K562 (cell line): ENCODE data around the gene FUCA1. TPM values are rescaled to one million over a fixed set of nuclear protein-coding genes. Genes with fewer than 3 reads are reported as not detected.

ENCODE experiments used
- ATAC-seq: fragments of 200-7000 bp; cut with Tn5 transposase; 3 replicates; pipeline ENCODE4 v1.9.1; 2020; ENCODE audit warnings: moderate library complexity
- BruUV-seq: library from RNA; stranded (reverse); fragments of 400-500 nt; replicated peaks from 2 replicates; lab custom pipeline; 2021; lab: Mats Ljungman, UMichigan
- CTCF ChIA-PET: fragments of 300-600 bp; formaldehyde crosslinking; extraction: SDS; loops from one replicate; lab custom pipeline; 2021; ENCODE audit warnings: low intra/inter-chr PET ratio; lab: Yijun Ruan, JAX
- POLR2A ChIA-PET: fragments of 300-600, 350-650 bp; sonication (Branson Sonifier 250); formaldehyde crosslinking; extraction: SDS; loops from one replicate; lab custom pipeline; 2021; ENCODE audit warnings: antibody characterized with exemption, inconsistent platforms; lab: Yijun Ruan, JAX
- DNase-seq, 4 experiments: peaks; one replicate each; pipeline versions ENCODE4 v3.0.0 to v3.0.0-alpha.2; 2011 to 2018; ENCODE audit warnings: low spot score in 3 of 4, mixed read lengths in 3 of 4; ENCODE audit errors: extremely low read depth in 1 of 4
- FAIRE-seq: peaks from 2 replicates; lab custom pipeline; 2011; peaks lifted over from hg19 to GRCh38; lab: Jason Lieb, UNC
- H2AFZ ChIP-seq: 2 replicates; pipeline ENCODE4 v1.6.0; 2011; ENCODE audit warnings: low read depth, low read length, control low read depth, inconsistent platforms
- H3K27ac ChIP-seq: fragments of 200-600 bp; 3 replicates; pipeline ENCODE4 v1.8.0; 2011; ENCODE audit warnings: low read depth, mild to moderate bottlenecking, control low read depth, inconsistent platforms, low read length, moderate library complexity, mixed read lengths; ENCODE audit errors: extremely low read depth
- H3K27me3 ChIP-seq, 2 experiments: fragments of 300-600 bp in 1 of 2; 2 replicates in 1 of 2; 3 replicates in 1 of 2; pipeline versions ENCODE4 v1.6.0 to v1.8.0; 2011; ENCODE audit warnings: inconsistent platforms in 2 of 2, low read length in 2 of 2, mild to moderate bottlenecking in 1 of 2, mixed read lengths in 1 of 2, moderate library complexity in 1 of 2; ENCODE audit not compliant: control insufficient read depth in 2 of 2, insufficient read depth in 2 of 2
- H3K36me3 ChIP-seq: fragments of 300-600 bp; 3 replicates; pipeline ENCODE4 v1.8.0; 2011; ENCODE audit warnings: mild to moderate bottlenecking, low read length, inconsistent platforms; ENCODE audit not compliant: control insufficient read depth, insufficient read depth
- H3K4me1 ChIP-seq, 2 experiments: fragments of 200-600 bp in 1 of 2; replicated peaks in 1 of 2; 2 replicates in 1 of 2; 3 replicates in 1 of 2; pipeline versions ENCODE4 v1.5.1 to v1.8.0; 2011; ENCODE audit warnings: inconsistent platforms in 2 of 2, low read length in 2 of 2, mild to moderate bottlenecking in 1 of 2, mixed read lengths in 1 of 2, moderate library complexity in 1 of 2; ENCODE audit not compliant: control insufficient read depth in 2 of 2, insufficient read depth in 2 of 2
- H3K4me2 ChIP-seq: 2 replicates; pipeline ENCODE4 v1.6.1; 2011; ENCODE audit warnings: low read length, control low read depth, inconsistent platforms, mixed read lengths; ENCODE audit not compliant: insufficient read depth
- H3K4me3 ChIP-seq: fragments of 200-600 bp; sonication (generic), shearing (Covaris generic); 2 replicates; pipeline ENCODE4 v1.5.1; 2016; ENCODE audit warnings: control low read depth, inconsistent platforms
- H3K79me2 ChIP-seq: fragments of 200-600 bp; 3 replicates; pipeline ENCODE4 v1.8.0; 2011; ENCODE audit warnings: low read length, inconsistent platforms; ENCODE audit not compliant: control insufficient read depth, insufficient read depth
- H3K9ac ChIP-seq, 2 experiments: 2 replicates each; pipeline versions ENCODE4 v1.6.0 to v1.6.1; 2011; ENCODE audit warnings: low read depth in 2 of 2, low read length in 2 of 2, control low read depth in 1 of 2, inconsistent platforms in 1 of 2, mild to moderate bottlenecking in 1 of 2, mixed read lengths in 1 of 2; ENCODE audit not compliant: insufficient read depth in 1 of 2
- H3K9me1 ChIP-seq: one replicate; pipeline ENCODE4 v1.6.0; 2011; ENCODE audit warnings: inconsistent platforms, mild to moderate bottlenecking, low read length, moderate library complexity; ENCODE audit not compliant: control insufficient read depth, insufficient read depth
- H3K9me3 ChIP-seq: replicated peaks from 2 replicates; pipeline ENCODE4 v1.5.1; 2011; ENCODE audit warnings: low read depth, low read length, inconsistent platforms; ENCODE audit not compliant: control insufficient read depth, insufficient read depth
- H4K20me1 ChIP-seq: replicated peaks from 2 replicates; pipeline ENCODE4 v1.6.1; 2011; ENCODE audit warnings: low read length, inconsistent platforms, mixed read lengths; ENCODE audit not compliant: control insufficient read depth, insufficient read depth
- ARID3B ChIP-seq: fragments of 250-450 bp; sonication (Bioruptor Pico); IDR thresholded peaks from 2 replicates; pipeline ENCODE4 v1.4.0; 2020; ENCODE audit warnings: borderline replicate concordance
- CXXC5 ChIP-seq: fragments of 250-450 bp; sonication (Bioruptor Pico); IDR thresholded peaks from 2 replicates; pipeline ENCODE4 v1.8.0; 2022; ENCODE audit warnings: inconsistent platforms, mild to moderate bottlenecking, moderate library complexity
- DPF2 ChIP-seq: fragments of 450-650 bp; IDR thresholded peaks from 2 replicates; pipeline ENCODE4 v1.6.1; 2016
- FOXJ3 ChIP-seq: sonication (generic); formaldehyde crosslinking; IDR thresholded peaks from 2 replicates; pipeline ENCODE4 v1.4.0; 2020; ENCODE audit warnings: mild to moderate bottlenecking, missing genetic modification reagents
- HDAC3 ChIP-seq: fragments of 450-650 bp; IDR thresholded peaks from 2 replicates; pipeline ENCODE4 v1.6.1; 2018; ENCODE audit warnings: borderline replicate concordance, mild to moderate bottlenecking, moderate library complexity; ENCODE audit not compliant: partially characterized antibody
- MYNN ChIP-seq, 2 experiments: sonication (generic); formaldehyde crosslinking in 1 of 2; IDR thresholded peaks; 2 replicates each; pipeline versions ENCODE4 v1.5.0 to v1.6.1; 2016 to 2020; ENCODE audit warnings: antibody characterized with exemption in 1 of 2, missing genetic modification reagents in 1 of 2
- NEUROD1 ChIP-seq: fragments of 150-350 bp; IDR thresholded peaks from 2 replicates; pipeline ENCODE4 v1.6.1; 2014; ENCODE audit warnings: borderline replicate concordance, low read length, low read depth; ENCODE audit not compliant: partially characterized antibody
- NR2C1 ChIP-seq, 2 experiments: fragments of 450-650 bp; IDR thresholded peaks; 2 replicates each; pipeline ENCODE4 v1.6.1; 2017; ENCODE audit warnings: mild to moderate bottlenecking in 2 of 2, antibody characterized with exemption in 1 of 2, inconsistent platforms in 1 of 2, missing compliant biosample characterization in 1 of 2, missing genetic modification characterization in 1 of 2
- PHF8 ChIP-seq: fragments of 200-600 bp; sonication (generic); IDR thresholded peaks from 2 replicates; pipeline ENCODE4 v1.6.1; 2012; ENCODE audit warnings: mixed run types, mild to moderate bottlenecking, inconsistent platforms, low read length, moderate library complexity, borderline replicate concordance
- PRMT5 ChIP-seq: sonication (generic); formaldehyde crosslinking; IDR thresholded peaks from 2 replicates; pipeline ENCODE4 v1.5.0; 2020; ENCODE audit warnings: missing genetic modification reagents
- RFX7 ChIP-seq: fragments of 250-450 bp; sonication (Bioruptor Pico); IDR thresholded peaks from 2 replicates; pipeline ENCODE4 v1.5.1; 2021; ENCODE audit warnings: mild to moderate bottlenecking
- SIN3A ChIP-seq, 2 experiments: fragments of 150-350 bp in 1 of 2; IDR thresholded peaks; 2 replicates each; pipeline ENCODE4 v1.6.1; 2011 to 2016; ENCODE audit warnings: borderline replicate concordance in 2 of 2, low read depth in 2 of 2, low read length in 2 of 2, mild to moderate bottlenecking in 2 of 2, moderate library complexity in 2 of 2; ENCODE audit not compliant: control insufficient read depth in 1 of 2
- SMAD2 ChIP-seq: fragments of 150-350 bp; IDR thresholded peaks from 2 replicates; pipeline ENCODE4 v1.6.1; 2014; ENCODE audit warnings: low read depth, mild to moderate bottlenecking, low read length
- SMARCA4 ChIP-seq: fragments of 450-650 bp; IDR thresholded peaks from 2 replicates; pipeline ENCODE4 v1.6.1; 2016
- STAG1 ChIP-seq: sonication (generic); formaldehyde crosslinking; IDR thresholded peaks from 2 replicates; pipeline ENCODE4 v1.5.0; 2020; ENCODE audit warnings: missing genetic modification reagents, borderline replicate concordance
- ZBTB2 ChIP-seq: fragments of 450-650 bp; IDR thresholded peaks from 2 replicates; pipeline ENCODE4 v1.6.1; 2016; ENCODE audit warnings: antibody characterized with exemption
- ZBTB7A ChIP-seq: IDR thresholded peaks from 2 replicates; pipeline ENCODE4 v1.6.1; 2011; ENCODE audit warnings: low read depth, mild to moderate bottlenecking, low read length, moderate library complexity, borderline replicate concordance; ENCODE audit not compliant: control insufficient read depth
- ZNF740 ChIP-seq, 3 experiments: fragments of 200-800 bp in 1 of 3; sonication (Bioruptor generic) in 1 of 3; sonication (generic) in 1 of 3; formaldehyde crosslinking in 1 of 3; IDR thresholded peaks; 2 replicates each; pipeline versions ENCODE4 v1.6.1 to v1.8.0; 2016 to 2022; ENCODE audit warnings: mild to moderate bottlenecking in 2 of 3, missing compliant biosample characterization in 2 of 3, missing genetic modification characterization in 2 of 3, missing genetic modification reagents in 1 of 3
- WGBS: fragments of 100-300 bp; shearing (Covaris generic); methylation state at CpG from one replicate; pipeline ENCODE4 v1.1.6; 2016; ENCODE audit warnings: low coverage, mixed read lengths; ENCODE audit not compliant: insufficient coverage; ENCODE audit errors: missing lambda C conversion rate; 5-methylcytosine and 5-hydroxymethylcytosine counted together
- in situ Hi-C: fragments of 300-500 bp; cut with MboI; formaldehyde crosslinking; loops from 4 replicates; pipeline ENCODE4 v1.15.0; 2018; ENCODE audit warnings: inconsistent platforms, mixed read lengths
- intact Hi-C: fragments of 100-400 bp; cut with micrococcal nuclease; formaldehyde crosslinking; loops from 2 replicates; pipeline ENCODE4 v1.14.2; 2022
- polyA plus RNA-seq, 8 experiments: library from polyadenylated mRNA; depleted of rRNA in 4 of 8; stranded (reverse) in 5 of 8; unstranded in 3 of 8; fragments of >200 nt; fragmentation: Nextera tagmentation in 2 of 8; fragmentation: Illumina TruSeq in 1 of 8; extraction: Ambion mirVana in 2 of 8; extraction: Trizol in 1 of 8; gene quantifications; 2 replicates each; pipeline versions ENCODE4 v1.2.1 to v1.2.3, GENCODE V29; 2011 to 2014; ENCODE audit warnings: inconsistent platforms in 1 of 8, missing spikeins in 1 of 8
- total RNA-seq, 7 experiments: library from RNA; depleted of rRNA in 6 of 7; stranded (reverse); fragments of >200 nt in 6 of 7; fragmentation: Illumina TruSeq in 2 of 7; extraction: Trizol in 2 of 7; gene quantifications; 2 replicates each; pipeline versions ENCODE4 v1.2.1 to v1.2.3, GENCODE V29; 2011 to 2021; ENCODE audit warnings: low replicate concordance in 1 of 7

Gene FUCA1
- total and polyA plus RNA-seq, 9 of the 15 experiments (the other 6 are each of a cell fraction or from before 2014, with no cell fraction given): 7.0 to 20.5 (median 13.5) TPM

- ChIA-PET CTCF (no interaction called here), POLR2A (interaction anchor here (0.5 to 6.8 kb wide), 9 partner anchors 8 to 158 kb away, joined by 3 to 71 read pairs (median 4); partner anchors contain the start of genes LYPLA2 and PITHD1)
- peaks cover 5% of the 10 kb centered on the region for H3K9me1 ChIP-seq
- FAIRE-seq (peak; percentile 86), ATAC-seq (no peak), DNase-seq (no peak)
- peaks cover 49% of the 10 kb centered on the region; the same call in 2 of the 3 replicates for H3K36me3 ChIP-seq
- H3K9me3 ChIP-seq: no peaks in the 10 kb centered on the region
- peaks cover 21 to 52% of the 10 kb centered on the region in 2 experiments for H3K4me1 ChIP-seq
- peak overlapping the region; percentile 74 for H3K27ac ChIP-seq
- intact Hi-C loops: no loop called here
- H4K20me1 ChIP-seq: no peaks in the 10 kb centered on the region
- peak overlapping the region; percentile 96 for H3K4me2 ChIP-seq
- WGBS: 32% methylated on average over 7 of the region's 7 CpGs
- peak overlapping the region; percentile 93 to 98 for H3K9ac ChIP-seq
- peak overlapping the region; percentile 77; the same call in 1 of the 2 replicates for H2AFZ ChIP-seq
- no TSS peak for BruUV-seq
- peaks cover 24% of the 10 kb centered on the region for H3K79me2 ChIP-seq
- no peaks in the 10 kb centered on the region for H3K27me3 ChIP-seq
- in situ Hi-C loops: no loop called here
- H3K4me3 ChIP-seq: peak overlapping the region; percentile 80
- TF ChIP-seq FOXJ3 (CRISPR knock-in tag) (no peak), NR2C1 (IDR thresholded peaks at IDR 0.05) (no peak), NR2C1 (tag; IDR thresholded peaks at IDR 0.05) (no peak), RFX7 (CRISPR knock-in tag) (no peak), DPF2 (peak; percentile 63; the same call in 1 of the 2 replicates), CXXC5 (CRISPR knock-in tag) (no peak), MYNN (IDR thresholded peaks at IDR 0.05) (no peak), MYNN (CRISPR knock-in tag; IDR thresholded peaks at IDR 0.05) (no peak), ARID3B (CRISPR knock-in tag) (no peak), ZBTB7A (0 out of 2 replicates have a peak, but pooled peaks have one; percentile 69), PRMT5 (CRISPR knock-in tag) (no peak), HDAC3 (no peak), PHF8 (no peak), ZBTB2 (no peak), NEUROD1 (no peak), SIN3A (IDR thresholded peaks at IDR 0.05; ENCODE audit: borderline replicate concordance in 2 of 2, control insufficient read depth in 1 of 2, low read depth in 2 of 2, low read length in 2 of 2) (no peak), STAG1 (CRISPR knock-in tag) (no peak), ZNF740 (CRISPR knock-in tag; IDR thresholded peaks at IDR 0.05) (0 out of 2 replicates have a peak, but pooled peaks have one; percentile 32), ZNF740 (tag; IDR thresholded peaks at IDR 0.05) (no peak), SMARCA4 (0 out of 2 replicates have a peak, but pooled peaks have one; percentile 10), SMAD2 (no peak)
Observed at GRCh38 chr1:23799255-23799569, 68.9 kb downstream of the FUCA1 start.
